ENCODE measurements around the gene MCU. TPM values are rescaled to one million over a fixed set of nuclear protein-coding genes. Genes with fewer than 3 reads are reported as not detected.

The MCU gene
- total and polyA plus RNA-seq, 7 donors = 32.4 to 118 (median 66.1) TPM

- Histone ChIP-seq H3K9me3 (no peaks in the 10 kb centered on the region), H3K4me3 (no peak overlapping the region), H3K4me1 (peaks cover 29% of the 10 kb centered on the region), H3K27me3 (ENCODE audit: insufficient read depth in 3 of 3, low read length in 2 of 3) (no peaks in the 10 kb centered on the region), H3K27ac (no peak overlapping the region), H3K36me3 (ENCODE audit: insufficient read depth in 1 of 2, low read depth in 1 of 2) (no peaks in the 10 kb centered on the region)
- intact Hi-C loops (cut with DNase I) = no loop called here
- DNase-seq = no peak
- no peak for TF ChIP-seq CTCF (IDR thresholded peaks at IDR 0.05)
- WGBS, 3 donors = 41 to 60% (median 46%) methylated on average over 3 of the region's 3 CpGs
- no peak for ATAC-seq
Measured at GRCh38 chr10:72808001-72808400, 116.1 kb downstream of the MCU start.

GRCh38 chr10:72809006-72809405 is 117.1 kb downstream of the MCU start:
- intact Hi-C loops (cut with DNase I) = no loop called here
- no peak for TF ChIP-seq CTCF (IDR thresholded peaks at IDR 0.05)
- no peaks in the 10 kb centered on the region for H3K27me3 ChIP-seq (ENCODE audit: insufficient read depth in 3 of 3, low read length in 2 of 3)
- H3K4me3 ChIP-seq = no peak overlapping the region
- peaks cover 26% of the 10 kb centered on the region for H3K4me1 ChIP-seq
- no peaks in the 10 kb centered on the region for H3K36me3 ChIP-seq (ENCODE audit: insufficient read depth in 1 of 2, low read depth in 1 of 2)
- WGBS, 3 donors = 53 to 59% (median 56%) methylated on average over 1 of the region's 1 CpG
- DNase-seq (no peak), ATAC-seq (no peak)
- H3K9me3 ChIP-seq = no peaks in the 10 kb centered on the region
- no peak overlapping the region for H3K27ac ChIP-seq

- WGBS, 3 donors = 77 to 88% (median 86%) methylated on average over 5 of the region's 5 CpGs
- H3K27me3 ChIP-seq (ENCODE audit: insufficient read depth in 3 of 3, low read length in 2 of 3) = no peaks in the 10 kb centered on the region
- no peak overlapping the region for H3K4me3 ChIP-seq
- no peaks in the 10 kb centered on the region for H3K36me3 ChIP-seq (ENCODE audit: insufficient read depth in 1 of 2, low read depth in 1 of 2)
- no peak for TF ChIP-seq CTCF (IDR thresholded peaks at IDR 0.05)
- no peak overlapping the region for H3K27ac ChIP-seq
- ATAC-seq (no peak), DNase-seq (no peak)
- peaks cover 32% of the 10 kb centered on the region for H3K4me1 ChIP-seq
- intact Hi-C loops (cut with DNase I) = no loop called here
- no peaks in the 10 kb centered on the region for H3K9me3 ChIP-seq
Measured at GRCh38 chr10:72810976-72811375, 119.0 kb downstream of the MCU start.

- H3K9me3 ChIP-seq = no peaks in the 10 kb centered on the region
- intact Hi-C loops (cut with DNase I) = no loop called here
- no peak overlapping the region for H3K4me3 ChIP-seq
- no peaks in the 10 kb centered on the region for H3K27me3 ChIP-seq (ENCODE audit: insufficient read depth in 3 of 3, low read length in 2 of 3)
- ATAC-seq (no peak), DNase-seq (no peak)
- no peaks in the 10 kb centered on the region for H3K36me3 ChIP-seq (ENCODE audit: insufficient read depth in 1 of 2, low read depth in 1 of 2)
- no peak for TF ChIP-seq CTCF (IDR thresholded peaks at IDR 0.05)
- no peak overlapping the region for H3K27ac ChIP-seq
- H3K4me1 ChIP-seq = peaks cover 31% of the 10 kb centered on the region
- 96 to 100% (median 100%) methylated on average over 1 of the region's 1 CpG for WGBS, 3 donors
Measured at GRCh38 chr10:72812415-72812752, 120.4 kb downstream of the MCU start.

GRCh38 chr10:72812753-72813430 is 120.9 kb downstream of the MCU start:
- Histone ChIP-seq H3K9me3 (no peaks in the 10 kb centered on the region), H3K27ac (no peak overlapping the region), H3K27me3 (ENCODE audit: insufficient read depth in 3 of 3, low read length in 2 of 3) (no peaks in the 10 kb centered on the region), H3K4me1 (peaks cover 26% of the 10 kb centered on the region), H3K4me3 (no peak overlapping the region), H3K36me3 (ENCODE audit: insufficient read depth in 1 of 2, low read depth in 1 of 2) (no peaks in the 10 kb centered on the region)
- ATAC-seq (peak in 3 of 4 donors; percentile 52 to 74 (median 56)), DNase-seq (no peak)
- intact Hi-C loops (cut with DNase I) = no loop called here
- TF ChIP-seq CTCF (IDR thresholded peaks at IDR 0.05) = no peak
- 36 to 40% (median 39%) methylated on average over 4 of the region's 4 CpGs for WGBS, 3 donors
